GM15510 (cell line): ENCODE results near the gene RASGEF1B.

ENCODE experiments used
- POLR2A ChIP-seq: IDR thresholded peaks from 3 replicates; pipeline ENCODE4 v1.6.1; 2011; ENCODE audit warnings: borderline replicate concordance; ENCODE audit not compliant: insufficient read length; ENCODE audit errors: extremely low read depth

Gene RASGEF1B

DNA sequence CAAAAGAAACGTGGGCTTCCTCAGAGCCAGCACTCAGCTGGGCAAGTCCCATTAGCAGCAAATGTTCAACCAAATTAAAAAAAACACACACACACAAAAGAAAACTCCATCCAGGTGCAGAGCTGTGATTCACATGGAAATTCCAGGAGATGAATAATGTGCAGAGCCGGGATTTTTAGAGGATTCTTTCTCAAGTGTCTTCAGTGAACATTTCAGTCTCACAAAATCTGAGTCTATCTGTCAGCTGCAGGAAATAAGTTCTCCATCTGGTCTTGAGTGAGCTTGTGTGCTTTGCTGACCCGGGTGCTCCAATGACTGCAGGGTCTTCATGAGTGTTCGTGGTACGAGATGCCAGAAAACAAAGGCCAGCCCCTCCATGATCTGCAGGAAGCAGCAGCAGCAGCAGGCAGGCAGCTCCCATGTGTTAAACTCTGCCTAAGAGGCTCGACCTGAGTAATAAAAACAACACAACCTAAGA lies 44.3 kb downstream of the RASGEF1B start:
- no peak for TF ChIP-seq POLR2A

- TF ChIP-seq POLR2A: no peak
Observed at GRCh38 chr4:81426770-81427289, 44.9 kb downstream of the RASGEF1B start.

- no peak for TF ChIP-seq POLR2A
Observed at GRCh38 chr4:81424816-81425755, 46.6 kb downstream of the RASGEF1B start.

GRCh38 chr4:81424336-81424735 lies 47.4 kb downstream of the RASGEF1B start:
- TF ChIP-seq POLR2A: no peak

- TF ChIP-seq POLR2A: no peak
Observed at GRCh38 chr4:81422595-81422994, 49.1 kb downstream of the RASGEF1B start.

GRCh38 chr4:81421346-81422218 lies 50.1 kb downstream of the RASGEF1B start:
- no peak for TF ChIP-seq POLR2A

- TF ChIP-seq POLR2A: no peak
Observed at GRCh38 chr4:81418572-81418971, 53.1 kb downstream of the RASGEF1B start.

DNA sequence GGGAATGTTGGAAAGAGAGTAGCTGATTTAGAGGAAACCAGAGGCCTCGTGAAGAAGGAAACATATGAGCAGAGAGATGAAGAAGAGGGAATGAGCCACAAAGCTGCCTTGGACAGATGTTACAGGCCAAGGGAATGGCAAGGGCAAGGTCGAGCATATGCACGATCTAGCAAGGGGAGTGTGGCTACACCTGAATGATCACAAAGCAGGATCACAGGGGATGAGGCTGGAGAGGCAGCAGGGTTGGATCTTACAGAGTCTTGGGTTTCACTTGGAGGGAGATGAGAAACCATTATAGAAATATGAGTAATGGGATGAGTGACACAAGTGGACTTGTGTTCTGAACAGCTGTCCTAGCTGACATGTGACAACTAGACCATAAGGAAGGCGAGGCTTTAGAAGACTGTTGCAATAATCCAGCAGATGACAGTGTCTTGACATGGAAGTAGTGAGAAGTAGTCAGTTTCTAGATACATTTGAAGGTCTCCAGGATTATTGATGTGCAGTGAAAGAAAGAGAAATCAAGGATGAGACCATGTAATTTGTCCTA lies 58.7 kb downstream of the RASGEF1B start:
- TF ChIP-seq POLR2A: no peak

DNA sequence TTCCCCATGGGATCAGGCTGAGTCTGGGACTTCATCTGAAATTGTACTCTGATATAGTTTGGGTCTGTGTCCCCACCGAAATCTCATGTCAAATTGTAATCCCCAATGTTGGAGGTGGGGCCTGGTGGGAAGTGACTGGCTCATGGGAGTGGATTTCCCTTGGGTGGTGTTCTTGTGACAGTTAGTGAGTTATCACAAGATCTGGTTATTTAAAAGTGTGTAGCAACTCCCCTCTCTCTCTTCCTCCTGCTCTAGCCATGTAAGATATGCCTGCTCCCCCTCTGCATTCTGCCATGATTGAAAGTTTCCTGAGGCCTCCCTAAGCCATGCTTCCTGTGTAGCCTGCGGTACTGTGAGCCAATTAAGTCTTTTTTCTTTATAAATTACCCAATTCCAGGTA lies 61.0 kb downstream of the RASGEF1B start:
- TF ChIP-seq POLR2A: no peak

GRCh38 chr4:81409836-81410235 lies 61.9 kb downstream of the RASGEF1B start:
- no peak for TF ChIP-seq POLR2A

- no peak for TF ChIP-seq POLR2A
Observed at GRCh38 chr4:81408341-81408740, 63.4 kb downstream of the RASGEF1B start.

DNA sequence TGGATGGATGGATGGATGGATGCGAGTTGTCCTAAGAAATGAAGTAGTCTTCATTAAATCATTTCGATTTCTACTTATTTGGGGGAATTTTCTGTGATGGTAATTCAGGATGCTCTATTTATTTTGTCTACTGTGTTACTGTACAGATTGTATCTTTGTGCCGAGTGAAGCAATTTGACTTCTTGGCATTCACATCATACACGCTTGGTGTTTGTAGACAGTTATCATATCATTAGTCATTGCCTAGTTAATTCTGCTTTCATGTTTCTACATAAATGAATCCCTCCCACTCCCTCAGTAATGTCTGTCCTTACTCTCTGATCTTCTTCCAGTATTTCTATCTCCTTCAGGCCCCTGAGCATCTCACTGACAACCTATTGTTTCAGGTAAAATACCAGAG lies 64.0 kb downstream of the RASGEF1B start:
- TF ChIP-seq POLR2A: no peak

GRCh38 chr4:81405900-81406401 lies 65.8 kb downstream of the RASGEF1B start:
- no peak for TF ChIP-seq POLR2A

DNA sequence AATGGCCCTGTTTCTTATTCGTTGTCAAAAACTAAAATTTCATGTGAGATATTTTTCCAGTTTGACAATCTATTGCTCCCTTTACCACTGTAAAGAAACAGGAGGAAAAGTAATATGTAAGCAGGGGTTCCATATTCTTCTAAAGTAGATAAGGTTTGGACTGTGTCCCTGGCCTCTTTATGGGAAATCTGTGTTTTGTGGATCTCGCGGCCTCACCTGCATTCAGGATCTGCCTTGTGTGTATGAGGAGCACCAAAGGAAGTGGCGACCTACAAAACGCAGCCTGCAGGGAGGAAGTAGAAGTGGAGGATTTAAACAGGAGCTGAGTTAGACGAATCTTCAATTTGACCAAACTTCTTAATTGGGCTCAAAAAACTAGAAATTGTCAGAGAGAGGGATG lies 67.0 kb downstream of the RASGEF1B start:
- TF ChIP-seq POLR2A: no peak

DNA sequence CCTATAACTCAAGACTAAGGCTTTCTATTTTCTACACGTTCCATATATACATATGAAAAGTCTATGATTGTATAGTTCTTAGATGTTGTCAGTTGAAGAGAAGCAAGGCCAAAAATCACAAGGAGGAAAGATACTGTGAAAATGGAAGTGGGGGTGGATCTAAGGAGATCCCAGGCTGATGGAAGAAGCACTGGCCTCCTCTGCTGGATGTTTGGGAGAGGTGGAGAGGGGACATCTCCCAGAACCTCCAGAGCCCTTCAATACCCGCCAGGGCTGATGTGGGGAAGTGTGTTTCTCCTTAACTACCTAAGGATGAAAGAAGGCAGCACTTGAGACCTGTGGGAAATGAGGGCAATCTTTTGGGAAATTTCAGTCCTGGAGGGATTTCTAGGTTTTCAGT lies 67.4 kb downstream of the RASGEF1B start:
- TF ChIP-seq POLR2A: no peak

DNA sequence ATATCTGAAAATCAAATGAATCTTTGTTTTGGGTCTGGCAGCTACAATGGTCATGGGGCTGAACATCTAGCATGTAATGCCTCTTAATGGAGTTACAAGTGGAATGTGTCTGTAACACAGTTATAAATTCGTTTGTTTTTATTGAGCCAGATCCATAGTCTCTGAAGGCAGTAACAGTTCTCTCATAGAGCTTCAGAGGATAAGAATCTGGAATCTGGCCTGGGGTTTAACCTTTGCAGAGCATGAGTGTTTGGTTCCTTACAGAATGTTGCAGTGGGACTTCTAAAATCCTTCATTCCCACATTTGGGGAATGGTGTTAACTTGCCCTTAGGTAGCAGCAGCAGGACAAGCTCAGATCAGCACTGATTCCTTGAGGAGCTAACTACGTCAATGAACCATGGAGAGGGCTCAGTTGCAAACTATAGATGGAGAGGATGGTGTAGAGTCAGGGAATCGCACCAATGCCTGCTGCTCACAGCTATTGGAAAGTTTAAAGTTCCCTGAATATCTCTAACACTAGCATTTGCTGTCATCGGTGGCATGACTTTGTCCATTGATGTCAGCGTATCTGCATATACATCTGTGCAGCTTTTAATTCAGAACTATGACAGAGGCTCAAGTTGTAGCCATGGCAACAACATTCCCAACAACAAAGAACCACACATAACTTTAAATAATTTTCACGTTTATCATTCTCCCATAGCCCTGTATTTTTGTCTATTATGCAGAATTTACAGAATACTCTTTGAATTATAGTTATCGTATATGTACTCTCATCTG lies 72.2 kb downstream of the RASGEF1B start:
- no peak for TF ChIP-seq POLR2A
